Measurements from ENCODE around the gene KIF14. TPM values are rescaled to one million over a fixed set of nuclear protein-coding genes. Genes with fewer than 3 reads are reported as not detected.

Gene KIF14
- total and polyA plus RNA-seq, 2 of the 8 experiments (the other 6 are each of a cell fraction or from before 2014, with no cell fraction given) = 2.6 to 23.3 TPM

GRCh38 chr1:200653022-200653462, 32.5 kb upstream of the KIF14 start (continued):
- no peak for TF ChIP-seq PHF8 (conservative IDR thresholded peaks at IDR 0.05; ENCODE audit: low read depth, low read length)
- no peak for TF ChIP-seq KDM1A (IDR thresholded peaks at IDR 0.05; ENCODE audit: borderline replicate concordance, low read length)
- no peak for TF ChIP-seq SIN3A (conservative IDR thresholded peaks at IDR 0.05 in 1 of 2, IDR thresholded peaks at IDR 0.05 in 1 of 2; ENCODE audit: low read depth in 1 of 2, low read length in 2 of 2)

All from H1 (cell line).